Kidney epithelial cell (primary cell): ENCODE measurements around the gene KIT. TPM values are rescaled to one million over a fixed set of nuclear protein-coding genes. Genes with fewer than 3 reads are reported as not detected.

Experiments
- DNase-seq: peaks from one replicate; pipeline ENCODE4 v3.0.0-alpha.2; 2010; ENCODE audit warnings: low read depth
- H3K27me3 ChIP-seq: 2 replicates; pipeline ENCODE4 v1.6.0; 2011; ENCODE audit warnings: low read length; ENCODE audit not compliant: control insufficient read depth, insufficient read depth
- H3K36me3 ChIP-seq: 2 replicates; pipeline ENCODE4 v1.5.1; 2011; ENCODE audit warnings: low read length; ENCODE audit not compliant: control insufficient read depth, insufficient read depth
- H3K4me3 ChIP-seq: 2 replicates; pipeline ENCODE4 v1.5.1; 2011; ENCODE audit warnings: low read depth, mild to moderate bottlenecking, control low read depth, low read length
- total RNA-seq: library from RNA; depleted of rRNA; stranded (reverse); fragments of >200 nt; gene quantifications from 2 replicates; pipeline ENCODE4 v1.2.3, GENCODE V29; 2015
- TF ChIP-seq, protein P1 (sequence below): IDR thresholded peaks from 2 replicates; pipeline ENCODE4 v1.5.1; 2011; ENCODE audit warnings: mild to moderate bottlenecking, moderate library complexity, low read length, control low read depth, inconsistent platforms; ENCODE audit not compliant: insufficient read depth, poor library complexity, severe bottlenecking

Gene KIT
- total RNA-seq, 1 donor from 2014 or later: 1.7 TPM

- DNase-seq: peak; percentile 12
- no peaks in the 10 kb centered on the region for H3K27me3 ChIP-seq
Observed at GRCh38 chr4:54731552-54731951, 73.8 kb downstream of the KIT start.

DNA sequence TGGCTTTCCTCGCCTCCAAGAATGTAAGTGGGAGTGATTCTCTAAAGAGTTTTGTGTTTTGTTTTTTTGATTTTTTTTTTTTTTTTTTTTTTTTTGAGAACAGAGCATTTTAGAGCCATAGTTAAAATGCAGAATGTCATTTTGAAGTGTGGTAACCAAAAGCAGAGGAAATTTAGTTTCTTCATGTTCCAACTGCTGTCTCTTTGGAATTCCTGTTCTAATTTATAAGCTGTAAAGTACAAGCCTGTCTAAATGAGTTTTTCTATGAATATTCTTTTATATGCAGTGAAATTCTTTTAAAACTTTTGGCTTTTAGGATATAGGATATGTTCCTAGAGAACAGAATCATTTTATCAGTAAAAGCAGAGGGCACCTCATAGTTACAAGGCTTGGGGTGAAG, 74.2 kb downstream of the KIT start:
- Histone ChIP-seq H3K27me3 (no peaks in the 10 kb centered on the region), H3K4me3 (no peak overlapping the region), H3K36me3 (no peaks in the 10 kb centered on the region)
- TF ChIP-seq, protein P1, sequence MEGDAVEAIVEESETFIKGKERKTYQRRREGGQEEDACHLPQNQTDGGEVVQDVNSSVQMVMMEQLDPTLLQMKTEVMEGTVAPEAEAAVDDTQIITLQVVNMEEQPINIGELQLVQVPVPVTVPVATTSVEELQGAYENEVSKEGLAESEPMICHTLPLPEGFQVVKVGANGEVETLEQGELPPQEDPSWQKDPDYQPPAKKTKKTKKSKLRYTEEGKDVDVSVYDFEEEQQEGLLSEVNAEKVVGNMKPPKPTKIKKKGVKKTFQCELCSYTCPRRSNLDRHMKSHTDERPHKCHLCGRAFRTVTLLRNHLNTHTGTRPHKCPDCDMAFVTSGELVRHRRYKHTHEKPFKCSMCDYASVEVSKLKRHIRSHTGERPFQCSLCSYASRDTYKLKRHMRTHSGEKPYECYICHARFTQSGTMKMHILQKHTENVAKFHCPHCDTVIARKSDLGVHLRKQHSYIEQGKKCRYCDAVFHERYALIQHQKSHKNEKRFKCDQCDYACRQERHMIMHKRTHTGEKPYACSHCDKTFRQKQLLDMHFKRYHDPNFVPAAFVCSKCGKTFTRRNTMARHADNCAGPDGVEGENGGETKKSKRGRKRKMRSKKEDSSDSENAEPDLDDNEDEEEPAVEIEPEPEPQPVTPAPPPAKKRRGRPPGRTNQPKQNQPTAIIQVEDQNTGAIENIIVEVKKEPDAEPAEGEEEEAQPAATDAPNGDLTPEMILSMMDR: no peak
- no peak for DNase-seq

More at GRCh38 chr4:54731552-54731951, 73.8 kb downstream of the KIT start:
- Histone ChIP-seq H3K4me3 (no peak overlapping the region), H3K36me3 (no peaks in the 10 kb centered on the region)
- TF ChIP-seq, protein P1: no peak

DNA sequence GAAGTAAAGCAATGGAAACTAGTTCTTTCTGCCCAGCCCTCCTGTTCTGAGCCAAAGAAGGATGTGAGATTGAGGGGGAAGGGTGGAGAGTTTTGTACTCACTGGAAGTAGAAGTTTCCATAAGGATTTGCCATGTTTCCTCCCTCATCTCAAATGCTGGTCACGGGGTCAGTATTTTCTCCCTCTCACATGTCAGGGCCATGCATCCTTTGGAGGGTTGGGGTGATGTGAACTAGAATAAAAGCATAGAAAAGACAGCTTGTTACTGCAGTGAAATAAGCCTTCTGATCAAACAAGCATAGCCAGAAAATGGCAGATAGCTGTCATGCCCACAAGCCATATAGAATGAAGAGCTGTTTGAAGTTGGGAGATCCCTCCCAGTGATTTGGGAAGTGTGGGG, 79.7 kb downstream of the KIT start:
- Histone ChIP-seq H3K4me3 (no peak overlapping the region), H3K27me3 (no peaks in the 10 kb centered on the region), H3K36me3 (no peaks in the 10 kb centered on the region)
- no peak for DNase-seq
- TF ChIP-seq, protein P1: no peak

GRCh38 chr4:54741202-54741601, 83.4 kb downstream of the KIT start:
- Histone ChIP-seq H3K27me3 (no peaks in the 10 kb centered on the region), H3K4me3 (no peak overlapping the region), H3K36me3 (no peaks in the 10 kb centered on the region)
- DNase-seq: no peak
- TF ChIP-seq, protein P1: no peak

DNA sequence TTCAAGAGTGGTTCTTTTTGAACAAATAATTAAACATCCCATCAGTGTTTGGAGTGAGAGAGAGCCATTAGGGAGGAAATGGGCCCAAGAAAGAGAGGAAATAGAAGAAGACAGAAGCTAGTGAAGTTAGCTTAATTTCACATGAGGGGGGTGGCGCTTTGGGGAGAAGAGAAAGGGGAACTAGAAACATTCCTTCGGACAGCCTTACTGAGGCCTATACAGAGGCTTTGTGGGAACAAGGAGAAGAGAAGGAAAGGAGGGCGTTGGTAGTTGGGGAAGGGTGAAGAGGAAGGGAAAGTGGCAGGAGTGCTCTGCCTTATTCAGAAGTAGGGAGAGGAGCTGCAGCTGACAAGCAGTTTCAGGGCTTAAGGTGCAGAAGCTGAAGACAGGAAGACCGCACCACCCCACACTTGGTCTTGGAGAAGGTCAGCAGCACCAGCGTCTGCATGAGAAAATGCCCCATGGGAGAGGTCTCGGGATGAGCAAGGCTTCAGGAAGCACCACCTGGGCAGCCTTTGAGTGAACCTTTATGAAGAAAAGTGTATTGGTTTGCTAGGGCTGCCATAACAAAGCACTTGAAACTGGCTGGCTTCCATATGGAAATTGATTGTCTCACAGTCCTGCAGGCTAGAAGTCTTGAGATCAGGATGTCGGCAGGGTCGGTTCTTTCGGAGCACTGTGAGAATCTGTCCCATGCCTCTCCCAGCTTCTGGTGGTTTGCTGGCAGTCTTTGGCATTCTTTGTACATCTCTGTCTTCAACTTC, 85.1 kb downstream of the KIT start:
- H3K27me3 ChIP-seq: no peaks in the 10 kb centered on the region
- H3K36me3 ChIP-seq: no peaks in the 10 kb centered on the region
- no peak for DNase-seq
- no peak overlapping the region for H3K4me3 ChIP-seq
- TF ChIP-seq, protein P1: no peak

DNA sequence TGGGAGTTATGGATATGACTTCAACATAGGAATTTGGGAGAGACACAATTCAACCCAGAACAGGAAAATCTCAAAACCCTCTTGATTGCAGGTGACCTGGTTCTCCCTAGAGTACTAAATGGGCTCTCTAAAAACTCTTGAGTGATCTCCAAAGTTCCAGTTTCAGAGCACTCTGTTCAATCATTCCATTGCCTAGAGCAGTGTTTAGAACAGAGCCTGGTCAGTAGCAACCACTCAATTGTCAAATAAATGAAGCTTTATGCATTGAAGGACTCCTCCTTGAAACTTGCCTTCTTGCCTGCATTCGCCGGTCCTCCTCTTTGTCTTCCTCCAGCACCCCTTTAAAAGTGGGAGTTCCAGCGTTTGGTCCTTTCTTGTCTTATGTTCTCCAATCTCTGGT, 85.8 kb downstream of the KIT start:
- Histone ChIP-seq H3K4me3 (no peak overlapping the region), H3K27me3 (no peaks in the 10 kb centered on the region), H3K36me3 (no peaks in the 10 kb centered on the region)
- TF ChIP-seq, protein P1: no peak
- DNase-seq: no peak
